IPS DF 6.9 (cell line): ENCODE results near the gene SERPINA3.
"Not testable (repeated sequence)": the region's sequence is repeated elsewhere in the genome, so short reads cannot be mapped to it uniquely, and the experiment has no call there.

Experiments
- DNase-seq: peaks from one replicate; pipeline ENCODE4 v3.0.0-alpha.2; 2013; ENCODE audit warnings: low read depth, low spot score
- H3K27ac ChIP-seq: one replicate; pipeline ENCODE4 v1.5.1; 2013; ENCODE audit warnings: low read length, control low read depth
- H3K27me3 ChIP-seq: 2 replicates; pipeline ENCODE4 v1.6.1; 2013; ENCODE audit warnings: mild to moderate bottlenecking, low read length; ENCODE audit not compliant: control insufficient read depth, insufficient read depth
- H3K36me3 ChIP-seq: 2 replicates; pipeline ENCODE4 v1.6.1; 2013; ENCODE audit warnings: low read length; ENCODE audit not compliant: control insufficient read depth, insufficient read depth
- H3K4me1 ChIP-seq: 2 replicates; pipeline ENCODE4 v1.6.1; 2013; ENCODE audit warnings: low read length; ENCODE audit not compliant: control insufficient read depth, insufficient read depth
- H3K4me3 ChIP-seq: 2 replicates; pipeline ENCODE4 v1.5.1; 2013; ENCODE audit warnings: mild to moderate bottlenecking, low read length
- H3K9me3 ChIP-seq: 2 replicates; pipeline ENCODE4 v1.6.1; 2013; ENCODE audit warnings: low read length, inconsistent platforms; ENCODE audit not compliant: control insufficient read depth, insufficient read depth
- WGBS: extraction: QIAGEN DNeasy Blood & Tissue Kit; methylation state at CpG from one replicate; pipeline ENCODE4 v1.1.7; 2013; ENCODE audit warnings: mixed read lengths, missing lambda C conversion rate; ENCODE audit not compliant: insufficient read length, insufficient coverage; 5-methylcytosine and 5-hydroxymethylcytosine counted together

Gene SERPINA3

GRCh38 chr14:94597788-94598187 is 14.4 kb upstream of the SERPINA3 start:
- H3K27ac ChIP-seq: no peak overlapping the region
- H3K9me3 ChIP-seq: no peaks in the 10 kb centered on the region
- H3K36me3 ChIP-seq: no peaks in the 10 kb centered on the region
- H3K4me3 ChIP-seq: no peak overlapping the region
- H3K4me1 ChIP-seq: peaks cover 6% of the 10 kb centered on the region
- no peak for DNase-seq
- H3K27me3 ChIP-seq: no peaks in the 10 kb centered on the region
- no CpG with 5 or more reads among the region's 5 CpGs for WGBS

GRCh38 chr14:94598506-94598815 is 13.7 kb upstream of the SERPINA3 start:
- no peak for DNase-seq
- WGBS: no CpG with 5 or more reads among the region's 7 CpGs
- H3K9me3 ChIP-seq: no peaks in the 10 kb centered on the region
- H3K27me3 ChIP-seq: no peaks in the 10 kb centered on the region
- no peak overlapping the region for H3K27ac ChIP-seq
- no peak overlapping the region for H3K4me3 ChIP-seq
- H3K4me1 ChIP-seq: peaks cover 6% of the 10 kb centered on the region
- no peaks in the 10 kb centered on the region for H3K36me3 ChIP-seq

GRCh38 chr14:94598816-94599655 is 13.2 kb upstream of the SERPINA3 start:
- H3K9me3 ChIP-seq: no peaks in the 10 kb centered on the region
- no peak overlapping the region for H3K27ac ChIP-seq
- H3K27me3 ChIP-seq: no peaks in the 10 kb centered on the region
- no peak for DNase-seq
- no peak overlapping the region for H3K4me3 ChIP-seq
- WGBS: no CpG with 5 or more reads among the region's 11 CpGs
- H3K36me3 ChIP-seq: no peaks in the 10 kb centered on the region
- peaks cover 6% of the 10 kb centered on the region for H3K4me1 ChIP-seq

- Histone ChIP-seq H3K4me3 (no peak overlapping the region), H3K27me3 (no peaks in the 10 kb centered on the region), H3K27ac (no peak overlapping the region)
Observed at GRCh38 chr14:94599656-94600004, 12.6 kb upstream of the SERPINA3 start.

GRCh38 chr14:94600148-94600545 is 12.0 kb upstream of the SERPINA3 start:
- H3K36me3 ChIP-seq: no peaks in the 10 kb centered on the region
- WGBS: no CpG with 5 or more reads among the region's 11 CpGs
- H3K4me1 ChIP-seq: peaks cover 6% of the 10 kb centered on the region; the same call in 1 of the 2 replicates
- no peaks in the 10 kb centered on the region for H3K27me3 ChIP-seq
- H3K9me3 ChIP-seq: no peaks in the 10 kb centered on the region
- DNase-seq: no peak
- H3K27ac ChIP-seq: no peak overlapping the region
- H3K4me3 ChIP-seq: no peak overlapping the region

More at GRCh38 chr14:94599656-94600004, 12.6 kb upstream of the SERPINA3 start:
- no peaks in the 10 kb centered on the region for H3K36me3 ChIP-seq
- DNase-seq: no peak
- H3K9me3 ChIP-seq: no peaks in the 10 kb centered on the region
- WGBS: no CpG with 5 or more reads among the region's 3 CpGs
- H3K4me1 ChIP-seq: peaks cover 6% of the 10 kb centered on the region; the same call in 1 of the 2 replicates

- Histone ChIP-seq H3K27ac (no peak overlapping the region), H3K4me1 (peaks cover 6% of the 10 kb centered on the region; the same call in 1 of the 2 replicates), H3K9me3 (no peaks in the 10 kb centered on the region), H3K27me3 (no peaks in the 10 kb centered on the region), H3K4me3 (no peak overlapping the region), H3K36me3 (no peaks in the 10 kb centered on the region)
- no CpG with 5 or more reads among the region's 6 CpGs for WGBS
- no peak for DNase-seq
Observed at GRCh38 chr14:94601884-94602391, 10.3 kb upstream of the SERPINA3 start.

- Histone ChIP-seq H3K9me3 (no peaks in the 10 kb centered on the region), H3K36me3 (no peaks in the 10 kb centered on the region), H3K4me1 (peaks cover 6% of the 10 kb centered on the region; the same call in 1 of the 2 replicates), H3K27ac (no peak overlapping the region), H3K27me3 (no peaks in the 10 kb centered on the region), H3K4me3 (no peak overlapping the region)
- no CpG with 5 or more reads among the region's 5 CpGs for WGBS
- no peak for DNase-seq
Observed at GRCh38 chr14:94602722-94603121, 9.5 kb upstream of the SERPINA3 start.

- no peaks in the 10 kb centered on the region for H3K9me3 ChIP-seq
- no peak overlapping the region for H3K4me3 ChIP-seq
- DNase-seq: no peak
- WGBS: no CpG with 5 or more reads among the region's 3 CpGs
- peaks cover 1% of the 10 kb centered on the region; the same call in 1 of the 2 replicates for H3K4me1 ChIP-seq
- no peaks in the 10 kb centered on the region for H3K27me3 ChIP-seq
- H3K27ac ChIP-seq: no peak overlapping the region
- no peaks in the 10 kb centered on the region for H3K36me3 ChIP-seq
Observed at GRCh38 chr14:94605361-94605760, 6.8 kb upstream of the SERPINA3 start.

GRCh38 chr14:94608966-94609365 is 3.2 kb upstream of the SERPINA3 start:
- DNase-seq, H3K36me3 ChIP-seq, H3K27ac ChIP-seq, H3K4me3 ChIP-seq, H3K4me1 ChIP-seq, H3K27me3 ChIP-seq, H3K9me3 ChIP-seq: not testable (repeated sequence)
- no CpG with 5 or more reads among the region's 1 CpG for WGBS

- Histone ChIP-seq H3K27me3 (no peaks in the 10 kb centered on the region), H3K27ac (no peak overlapping the region), H3K9me3 (no peaks in the 10 kb centered on the region), H3K4me3 (no peak overlapping the region), H3K36me3 (no peaks in the 10 kb centered on the region; the same call in 1 of the 2 replicates), H3K4me1 (no peaks in the 10 kb centered on the region)
- no CpG with 5 or more reads among the region's 5 CpGs for WGBS
- no peak for DNase-seq
Observed at GRCh38 chr14:94611179-94611578, 1.0 kb upstream of the SERPINA3 start.
